Adipocyte (in vitro differentiated cells): ENCODE data around the gene PLAGL2.
A peak's percentile ranks its signal among the peaks of the same experiment; 100 is the strongest.
"Not testable (repeated sequence)": the region's sequence is repeated elsewhere in the genome, so short reads cannot be mapped to it uniquely, and the experiment has no call there.

Source experiments
- DNase-seq: peaks from one replicate; pipeline ENCODE4 v3.0.0-alpha.2; 2015; ENCODE audit warnings: low read depth
- H3K27me3 ChIP-seq: replicated peaks from 2 replicates; pipeline ENCODE4 v1.7.0; 2013; ENCODE audit warnings: mild to moderate bottlenecking, low read length, moderate library complexity; ENCODE audit not compliant: control insufficient read depth, insufficient read depth
- H3K36me3 ChIP-seq: 2 replicates; pipeline ENCODE4 v1.7.0; 2013; ENCODE audit warnings: low read length, mild to moderate bottlenecking, moderate library complexity; ENCODE audit not compliant: control insufficient read depth, insufficient read depth, severe bottlenecking
- H3K4me1 ChIP-seq: 2 replicates; pipeline ENCODE4 v1.7.0; 2013; ENCODE audit warnings: mild to moderate bottlenecking, low read length, moderate library complexity; ENCODE audit not compliant: control insufficient read depth, insufficient read depth
- H3K4me3 ChIP-seq: 2 replicates; pipeline ENCODE4 v1.7.0; 2013; ENCODE audit warnings: mild to moderate bottlenecking, low read length, moderate library complexity
- H3K9ac ChIP-seq: 2 replicates; pipeline ENCODE4 v1.7.0; 2013; ENCODE audit warnings: mild to moderate bottlenecking, low read length, moderate library complexity
- H3K9me3 ChIP-seq: 2 replicates; pipeline ENCODE4 v1.7.0; 2013; ENCODE audit warnings: mild to moderate bottlenecking, low read length, moderate library complexity; ENCODE audit not compliant: control insufficient read depth

PLAGL2 gene

GRCh38 chr20:32201296-32201976, 6.1 kb downstream of the PLAGL2 start:
- Histone ChIP-seq H3K4me3 (peak overlapping the region; percentile 6), H3K36me3 (peaks cover 45% of the 10 kb centered on the region), H3K27me3 (no peaks in the 10 kb centered on the region), H3K9me3 (no peaks in the 10 kb centered on the region), H3K4me1 (peaks cover 41% of the 10 kb centered on the region), H3K9ac (no peak overlapping the region)
- peak; percentile 27 for DNase-seq

GRCh38 chr20:32199006-32199405, 8.5 kb downstream of the PLAGL2 start:
- Histone ChIP-seq H3K4me3 (no peak overlapping the region), H3K36me3 (peaks cover 63% of the 10 kb centered on the region), H3K4me1 (peaks cover 19% of the 10 kb centered on the region), H3K27me3 (no peaks in the 10 kb centered on the region), H3K9me3 (no peaks in the 10 kb centered on the region), H3K9ac (no peak overlapping the region)
- DNase-seq: no peak

GRCh38 chr20:32197136-32197535, 10.4 kb downstream of the PLAGL2 start:
- H3K36me3 ChIP-seq: peaks cover 63% of the 10 kb centered on the region
- H3K4me1 ChIP-seq, DNase-seq, H3K4me3 ChIP-seq, H3K9ac ChIP-seq, H3K9me3 ChIP-seq, H3K27me3 ChIP-seq: not testable (repeated sequence)

- not testable (repeated sequence) for H3K9me3 ChIP-seq, H3K27me3 ChIP-seq, H3K4me1 ChIP-seq, DNase-seq, H3K4me3 ChIP-seq, H3K9ac ChIP-seq
- peaks cover 63% of the 10 kb centered on the region for H3K36me3 ChIP-seq
Measured at GRCh38 chr20:32196613-32197012, 10.9 kb downstream of the PLAGL2 start.

GRCh38 chr20:32195581-32195980, 12.0 kb downstream of the PLAGL2 start:
- no peaks in the 10 kb centered on the region for H3K4me1 ChIP-seq
- H3K27me3 ChIP-seq: no peaks in the 10 kb centered on the region
- H3K9me3 ChIP-seq: no peaks in the 10 kb centered on the region
- no peak for DNase-seq
- H3K4me3 ChIP-seq: no peak overlapping the region
- peaks cover 52% of the 10 kb centered on the region for H3K36me3 ChIP-seq
- H3K9ac ChIP-seq: no peak overlapping the region

DNA sequence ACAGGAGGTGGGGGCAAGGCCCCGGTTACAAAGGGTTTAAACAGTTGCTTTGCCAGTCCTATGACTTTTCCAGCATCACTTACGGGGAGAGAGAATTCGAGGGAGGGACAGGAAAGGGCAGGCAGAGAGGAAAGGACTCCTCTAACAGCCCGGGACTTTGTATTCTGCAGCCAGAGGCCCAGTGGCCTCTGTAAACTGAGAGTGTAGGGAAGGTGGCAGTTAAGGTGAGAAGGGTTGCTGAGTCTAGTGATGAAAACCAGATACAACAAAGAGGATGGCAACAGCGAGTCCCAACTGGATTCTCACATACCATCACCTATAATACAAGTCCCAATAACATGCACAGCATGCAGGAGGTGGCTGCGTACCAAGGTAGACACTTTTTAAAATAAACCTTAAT, 13.5 kb downstream of the PLAGL2 start:
- Histone ChIP-seq H3K27me3 (no peaks in the 10 kb centered on the region), H3K36me3 (peaks cover 40% of the 10 kb centered on the region), H3K4me3 (no peak overlapping the region), H3K9me3 (no peaks in the 10 kb centered on the region), H3K4me1 (peaks cover 6% of the 10 kb centered on the region), H3K9ac (no peak overlapping the region)
- no peak for DNase-seq

- not testable (repeated sequence) for DNase-seq, H3K27me3 ChIP-seq, H3K9me3 ChIP-seq, H3K4me3 ChIP-seq, H3K9ac ChIP-seq, H3K4me1 ChIP-seq
- H3K36me3 ChIP-seq: peaks cover 33% of the 10 kb centered on the region
Measured at GRCh38 chr20:32193336-32193735, 14.2 kb downstream of the PLAGL2 start.

DNA sequence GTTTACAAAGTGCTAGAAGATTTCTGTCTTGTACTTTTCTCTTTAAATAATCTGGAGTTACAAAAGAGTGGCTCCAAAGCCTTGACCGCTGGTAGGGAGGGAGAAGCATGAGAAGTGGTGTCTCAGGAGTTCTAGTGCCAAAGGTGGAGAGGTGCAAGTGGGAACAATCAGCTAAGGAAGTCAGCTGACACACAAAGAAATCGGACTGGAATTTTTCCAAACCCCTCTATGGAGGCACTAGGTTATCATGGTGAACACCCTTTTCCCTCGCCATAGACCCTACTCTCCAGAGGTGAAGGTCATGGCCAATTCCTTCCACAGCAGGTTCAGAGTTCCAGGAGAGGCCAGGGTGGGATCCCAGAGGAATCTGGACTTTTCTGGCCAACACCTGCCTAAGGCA, 14.8 kb downstream of the PLAGL2 start:
- no peak overlapping the region for H3K4me3 ChIP-seq
- H3K27me3 ChIP-seq: no peaks in the 10 kb centered on the region
- peaks cover 6% of the 10 kb centered on the region for H3K4me1 ChIP-seq
- DNase-seq: no peak
- H3K9ac ChIP-seq: no peak overlapping the region
- peaks cover 31% of the 10 kb centered on the region for H3K36me3 ChIP-seq
- no peaks in the 10 kb centered on the region for H3K9me3 ChIP-seq

DNA sequence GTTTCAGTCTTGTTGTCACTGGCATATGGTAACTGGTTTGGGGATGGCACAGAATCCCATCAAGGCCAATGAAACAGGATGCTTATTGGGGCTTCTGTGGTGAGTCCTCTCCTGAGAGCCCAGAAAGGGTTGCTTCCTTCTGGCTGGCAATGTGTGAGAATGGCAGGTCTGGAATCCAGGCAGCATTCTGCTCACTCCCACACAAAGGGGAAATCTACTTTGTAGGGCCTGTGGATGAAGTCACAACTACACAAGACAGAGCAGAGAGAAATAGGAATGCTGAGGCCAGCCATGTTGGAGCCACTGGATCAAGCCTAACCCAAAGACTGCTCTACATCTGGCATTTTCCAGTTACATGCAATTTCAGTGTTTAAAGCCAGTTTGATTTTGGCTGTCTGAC, 15.7 kb downstream of the PLAGL2 start:
- H3K4me3 ChIP-seq: no peak overlapping the region
- H3K27me3 ChIP-seq: no peaks in the 10 kb centered on the region
- H3K9me3 ChIP-seq: no peaks in the 10 kb centered on the region
- no peak overlapping the region for H3K9ac ChIP-seq
- peak; percentile 24 for DNase-seq
- H3K36me3 ChIP-seq: peaks cover 23% of the 10 kb centered on the region
- peaks cover 6% of the 10 kb centered on the region for H3K4me1 ChIP-seq

GRCh38 chr20:32191422-32191821, 16.1 kb downstream of the PLAGL2 start:
- Histone ChIP-seq H3K9ac (no peak overlapping the region), H3K4me3 (no peak overlapping the region), H3K9me3 (no peaks in the 10 kb centered on the region), H3K36me3 (peaks cover 18% of the 10 kb centered on the region), H3K27me3 (no peaks in the 10 kb centered on the region), H3K4me1 (peaks cover 6% of the 10 kb centered on the region)
- DNase-seq: no peak

- H3K4me3 ChIP-seq: peak overlapping the region; percentile 78
- H3K4me1 ChIP-seq: peaks cover 6% of the 10 kb centered on the region
- peaks cover 12% of the 10 kb centered on the region for H3K36me3 ChIP-seq
- peak overlapping the region; percentile 87 for H3K9ac ChIP-seq
- DNase-seq: no peak
- H3K9me3 ChIP-seq: no peaks in the 10 kb centered on the region
- no peaks in the 10 kb centered on the region for H3K27me3 ChIP-seq
Measured at GRCh38 chr20:32190616-32191415, 16.7 kb downstream of the PLAGL2 start.
